Activated naive CD4-positive, alpha-beta T cell treated with anti-CD3 and anti-CD28 coated beads, Interleukin-2, amount 10 ng/mL, durations not matched to agents 5 hours and 36 hours (primary cell): Measurements from ENCODE around the gene CALCOCO2. TPM values are rescaled to one million over a fixed set of nuclear protein-coding genes. Genes with fewer than 3 reads are reported as not detected.

Source experiments
- total RNA-seq, 2 experiments: library from RNA; stranded (reverse); gene quantifications; one replicate each; pipeline ENCODE4 v1.2.3, GENCODE V29; 2021

Gene CALCOCO2
- 100 to 1,000 TPM; 174 to 179 TPM for total RNA-seq

DNA sequence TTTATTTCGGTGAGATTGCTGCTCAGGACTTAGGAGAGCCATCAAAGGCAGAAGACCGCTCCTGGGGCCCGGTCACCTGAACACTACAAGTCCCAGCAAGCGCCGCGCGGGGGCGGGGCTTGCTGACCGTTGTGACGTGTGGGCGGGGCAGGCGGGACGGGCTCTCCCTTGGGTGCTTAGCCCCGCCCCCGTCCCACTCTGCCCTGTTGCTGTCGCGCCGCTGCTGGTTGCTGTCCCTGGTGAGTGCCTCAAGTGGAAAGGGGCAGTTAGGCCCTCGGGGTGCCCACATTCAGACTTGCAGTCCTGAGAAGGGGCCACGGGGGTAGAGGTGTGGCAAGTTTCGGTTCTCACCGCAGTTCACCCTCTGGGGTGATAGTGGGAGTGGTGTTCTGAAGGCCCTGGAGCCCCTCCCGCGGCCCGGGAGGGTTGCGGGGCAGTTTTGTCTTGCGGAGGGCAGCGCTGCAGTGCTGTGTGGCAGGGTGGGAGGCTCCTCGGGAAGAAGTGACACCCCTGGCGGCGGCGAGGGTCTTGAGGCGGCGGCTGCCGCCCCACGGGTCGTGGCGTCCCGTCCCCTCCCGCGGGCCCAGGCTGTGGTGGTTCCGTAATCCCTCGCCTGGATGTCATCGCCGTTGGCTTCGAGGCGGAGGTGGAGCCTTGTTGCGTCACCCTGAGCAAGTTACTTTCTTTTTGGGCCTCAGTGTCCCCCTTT is at the start of gene CALCOCO2:
TSS of gene CALCOCO2 (plus strand) at position 196 of the 709 bp plus-strand sequence. CDS start 10,673 bp downstream, outside the sequence.

DNA sequence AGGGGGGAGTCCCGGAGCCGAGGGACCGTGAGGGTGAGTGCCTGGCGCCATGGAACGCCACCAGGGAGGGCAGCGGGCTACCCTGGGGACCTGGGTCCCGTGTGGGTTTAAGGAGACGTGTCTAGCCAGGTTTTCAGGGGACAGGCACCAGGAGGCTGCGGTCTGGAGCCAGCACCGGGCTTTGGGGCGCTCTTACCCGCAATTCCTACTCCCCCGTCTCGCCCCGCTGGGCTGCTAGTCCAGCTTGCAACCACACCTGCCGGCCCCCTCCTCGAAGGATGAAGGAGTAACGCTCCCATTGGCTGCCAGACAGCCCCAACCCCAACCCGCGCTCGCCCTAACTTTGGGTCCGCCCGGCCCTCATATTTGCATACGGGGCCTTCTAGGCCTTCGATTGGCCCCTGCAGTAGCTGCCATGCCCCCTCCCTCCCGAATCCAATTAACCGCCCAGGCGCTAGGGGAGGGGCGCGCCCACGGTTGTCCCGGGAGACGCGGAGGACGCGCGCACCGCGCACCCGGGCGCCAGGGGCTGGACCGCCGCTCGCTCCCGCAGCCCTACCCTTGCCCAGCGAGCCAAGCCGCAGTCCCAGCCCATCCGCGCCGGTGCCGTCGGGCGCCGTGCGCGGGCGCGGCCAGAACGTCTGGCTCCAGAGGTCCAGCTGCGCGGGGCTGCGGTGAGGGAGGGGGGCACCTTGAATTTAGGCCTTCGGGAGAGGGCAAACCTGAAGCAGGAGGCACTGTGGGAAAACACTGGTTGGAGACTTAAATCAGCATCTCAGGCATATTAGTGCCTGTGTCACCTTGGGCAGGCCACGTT is 13.9 kb upstream of the CALCOCO2 start, which contains the start of gene TTLL6:
TSS of gene TTLL6 (minus strand) at position 456 of the 817 bp plus-strand sequence. CDS start at position 299, 157 bp downstream.

GRCh38 chr17:48908047-48908843 is 77.4 kb downstream of the CALCOCO2 start, which contains the start of gene UBE2Z:
UBE2Z (plus strand) TSS chr17:48908407; CDS start chr17:48908504, 97 bp downstream.

Other genes with a start within 250 kb of the CALCOCO2 start
- gene HOXB3, start 240.8 kb upstream of the CALCOCO2 start, total RNA-seq: 1 to 10 TPM; 9.2 to 9.7 TPM
- gene HOXB5, start 237.3 kb upstream of the CALCOCO2 start, total RNA-seq: not detected
- gene HOXB6, start 226.0 kb upstream of the CALCOCO2 start, total RNA-seq: not detected
- gene HOXB7, start 220.0 kb upstream of the CALCOCO2 start, total RNA-seq: under 1 TPM; 0.48 to 0.58 TPM
- gene HOXB8, start 215.7 kb upstream of the CALCOCO2 start, total RNA-seq: not detected
- under 1 TPM in 1 of 2 experiments, not detected in 1; 0.10 TPM for gene HOXB9, start 204.7 kb upstream of the CALCOCO2 start, total RNA-seq
- not detected for gene PRAC1, start 108.5 kb upstream of the CALCOCO2 start, total RNA-seq
- gene PRAC2, start 107.8 kb upstream of the CALCOCO2 start, total RNA-seq: not detected
- not detected for gene HOXB13, start 102.3 kb upstream of the CALCOCO2 start, total RNA-seq
- gene TTLL6, start 13.8 kb upstream of the CALCOCO2 start, total RNA-seq: not detected
- gene ATP5MC1, start 61.8 kb downstream of the CALCOCO2 start, total RNA-seq: 10 to 100 TPM; 52.7 to 59.6 TPM
- 10 to 100 TPM; 65.3 to 67.0 TPM for gene UBE2Z, start 77.4 kb downstream of the CALCOCO2 start, total RNA-seq
- 10 to 100 TPM; 88.7 to 92.9 TPM for gene SNF8, start 113.8 kb downstream of the CALCOCO2 start, total RNA-seq
- not detected for gene GIP, start 137.6 kb downstream of the CALCOCO2 start, total RNA-seq
- gene IGF2BP1, start 166.3 kb downstream of the CALCOCO2 start, total RNA-seq: not detected